K562 (cell line): ENCODE measurements around the gene TUBB4B. TPM values are rescaled to one million over a fixed set of nuclear protein-coding genes. Genes with fewer than 3 reads are reported as not detected.
A peak's percentile ranks its signal among the peaks of the same experiment; 100 is the strongest.

Experiments
- ARID2 ChIP-seq: fragments of 450-650 bp; IDR thresholded peaks from 2 replicates; pipeline ENCODE4 v1.6.1; 2017; ENCODE audit warnings: antibody characterized with exemption, mild to moderate bottlenecking
- BRF1 ChIP-seq: IDR thresholded peaks from 3 replicates; pipeline ENCODE4 v1.6.1; 2011; ENCODE audit warnings: borderline replicate concordance, mild to moderate bottlenecking; ENCODE audit not compliant: insufficient read length; ENCODE audit errors: extremely low read depth
- CHD1 ChIP-seq: fragments of 200-600 bp; sonication (generic); IDR thresholded peaks from one replicate; pipeline ENCODE4 v1.6.1; 2012; ENCODE audit warnings: mild to moderate bottlenecking, moderate library complexity, low read length, inconsistent platforms
- COPS2 ChIP-seq: fragments of 450-650 bp; conservative IDR thresholded peaks from 2 replicates; pipeline ENCODE4 v1.6.1; 2016; ENCODE audit warnings: mild to moderate bottlenecking, moderate library complexity
- CREBBP ChIP-seq: IDR thresholded peaks from one replicate; pipeline ENCODE4 v1.6.1; 2012; ENCODE audit warnings: low read depth, mild to moderate bottlenecking, control low read depth, inconsistent platforms, low read length
- CSDE1 ChIP-seq, 2 experiments: fragments of 450-650 bp; IDR thresholded peaks; 2 replicates each; pipeline ENCODE4 v1.6.1; 2016; ENCODE audit warnings: mild to moderate bottlenecking in 1 of 2
- GABPB1 ChIP-seq: sonication (generic); formaldehyde crosslinking; IDR thresholded peaks from 2 replicates; pipeline ENCODE4 v1.8.0; 2022; ENCODE audit warnings: mild to moderate bottlenecking, missing genetic modification reagents
- GTF2F1 ChIP-seq: IDR thresholded peaks from 2 replicates; pipeline ENCODE4 v1.6.1; 2011; ENCODE audit warnings: low read depth, low read length, improper control_type of control experiment
- NR2C1 ChIP-seq, 2 experiments: fragments of 450-650 bp; IDR thresholded peaks; 2 replicates each; pipeline ENCODE4 v1.6.1; 2017; ENCODE audit warnings: mild to moderate bottlenecking in 2 of 2, antibody characterized with exemption in 1 of 2, inconsistent platforms in 1 of 2, missing compliant biosample characterization in 1 of 2, missing genetic modification characterization in 1 of 2
- PML ChIP-seq: IDR thresholded peaks from 2 replicates; pipeline ENCODE4 v1.6.1; 2012; ENCODE audit warnings: low read length, inconsistent platforms
- RNF2 ChIP-seq: sonication (generic); IDR thresholded peaks from 2 replicates; pipeline ENCODE4 v1.6.1; 2016
- SLC30A9 ChIP-seq: fragments of 250-450 bp; sonication (Bioruptor Pico); IDR thresholded peaks from 2 replicates; pipeline ENCODE4 v1.8.0; 2022; ENCODE audit warnings: mild to moderate bottlenecking, moderate library complexity
- TFAM ChIP-seq: fragments of 250-450 bp; sonication (Bioruptor Pico); conservative IDR thresholded peaks from 2 replicates; pipeline ENCODE4 v1.5.0; 2021; ENCODE audit warnings: mild to moderate bottlenecking, moderate library complexity
- ZNF263 ChIP-seq: sonication (generic); formaldehyde crosslinking; IDR thresholded peaks from 2 replicates; pipeline ENCODE4 v1.8.0; 2022; ENCODE audit warnings: mild to moderate bottlenecking, missing genetic modification reagents, borderline replicate concordance
- ZNF707 ChIP-seq: fragments of 250-450 bp; sonication (Bioruptor Pico); conservative IDR thresholded peaks from 2 replicates; pipeline ENCODE4 v1.8.0; 2022; ENCODE audit warnings: inconsistent platforms, mild to moderate bottlenecking, moderate library complexity
- ZNF717 ChIP-seq: fragments of 250-450 bp; sonication (Bioruptor Pico); IDR thresholded peaks from 2 replicates; pipeline ENCODE4 v1.5.0; 2021
- polyA plus RNA-seq, 8 experiments: library from polyadenylated mRNA; depleted of rRNA in 4 of 8; stranded (reverse) in 5 of 8; unstranded in 3 of 8; fragments of >200 nt; fragmentation: Nextera tagmentation in 2 of 8; fragmentation: Illumina TruSeq in 1 of 8; extraction: Ambion mirVana in 2 of 8; extraction: Trizol in 1 of 8; gene quantifications; 2 replicates each; pipeline versions ENCODE4 v1.2.1 to v1.2.3, GENCODE V29; 2011 to 2014; ENCODE audit warnings: inconsistent platforms in 1 of 8, missing spikeins in 1 of 8
- total RNA-seq, 7 experiments: library from RNA; depleted of rRNA in 6 of 7; stranded (reverse); fragments of >200 nt in 6 of 7; fragmentation: Illumina TruSeq in 2 of 7; extraction: Trizol in 2 of 7; gene quantifications; 2 replicates each; pipeline versions ENCODE4 v1.2.1 to v1.2.3, GENCODE V29; 2011 to 2021; ENCODE audit warnings: low replicate concordance in 1 of 7
- TF ChIP-seq, protein P1 (sequence below): IDR thresholded peaks from 2 replicates; pipeline ENCODE4 v1.6.1; 2012; ENCODE audit warnings: low read depth, low read length, improper control_type of control experiment, borderline replicate concordance
- TF ChIP-seq, protein P2 (sequence below): fragments of 200-800 bp; sonication (Bioruptor generic); IDR thresholded peaks from 2 replicates; pipeline ENCODE4 v1.6.1; 2016; ENCODE audit warnings: missing genetic modification characterization, missing compliant biosample characterization
- TF ChIP-seq, protein P3 (sequence below): sonication (generic); formaldehyde crosslinking; IDR thresholded peaks from 2 replicates; pipeline ENCODE4 v1.9.0; 2022; ENCODE audit warnings: mild to moderate bottlenecking, missing genetic modification reagents
- TF ChIP-seq, protein P4 (sequence below): fragments of 450-650 bp; IDR thresholded peaks from 2 replicates; pipeline ENCODE4 v1.6.1; 2014; ENCODE audit warnings: low read depth, mild to moderate bottlenecking, moderate library complexity, borderline replicate concordance

The TUBB4B gene
- total and polyA plus RNA-seq, 9 of the 15 experiments (the other 6 are each of a cell fraction or from before 2014, with no cell fraction given) = 24.1 to 443 (median 268) TPM

DNA sequence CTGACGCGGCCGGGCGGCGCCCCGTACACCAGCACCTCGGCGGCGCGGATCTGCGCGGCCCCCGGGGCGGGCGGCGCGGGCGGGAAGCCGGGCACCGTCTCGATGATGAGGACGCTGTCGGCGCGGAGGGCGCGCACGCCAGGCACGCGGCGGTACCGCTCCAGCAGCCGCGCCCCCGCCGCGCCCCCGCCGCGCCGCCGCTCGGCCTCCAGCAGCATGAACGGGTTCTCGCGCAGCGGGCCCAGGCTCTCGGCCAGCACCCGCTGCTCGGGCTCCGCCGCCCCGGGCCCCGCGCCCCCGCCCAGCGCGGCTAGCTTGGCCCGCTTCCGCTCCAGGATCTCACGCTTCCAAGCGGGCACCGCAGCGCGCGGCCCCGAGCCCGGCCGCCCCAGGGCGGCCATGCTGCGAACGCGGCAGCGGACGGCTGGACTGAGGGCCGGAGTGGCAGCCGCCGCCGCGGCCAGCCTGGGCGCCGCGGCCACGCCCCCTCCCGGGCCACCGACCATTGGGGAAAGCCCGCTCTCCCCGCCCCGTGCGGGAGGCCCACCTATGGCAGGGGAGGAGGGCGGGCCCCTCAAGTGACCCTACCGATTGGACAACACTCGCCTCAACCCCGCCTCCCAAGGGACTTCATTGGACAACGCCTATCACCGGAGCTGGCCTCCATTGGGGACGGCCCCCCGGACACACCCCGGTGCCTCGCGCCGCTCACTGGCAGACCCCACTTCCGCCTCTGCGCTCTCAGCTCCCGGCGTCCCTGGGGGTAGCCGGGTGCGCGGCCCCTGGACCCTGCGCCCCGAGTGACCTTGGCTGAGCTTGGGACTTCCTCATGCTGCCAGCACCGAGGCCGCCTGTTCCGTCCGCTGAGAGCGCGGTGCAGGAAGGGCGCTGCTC, 40.5 kb upstream of the TUBB4B start, which contains the start of gene TPRN (continued):
- TF ChIP-seq CREBBP (no peak), ZNF707 (CRISPR knock-in tag) (no peak), ZNF717 (CRISPR knock-in tag) (no peak), PML (peak; percentile 45; the same call in 1 of the 2 replicates), RNF2 (peak; percentile 62; the same call in 1 of the 2 replicates), TFAM (no peak), CSDE1 (IDR thresholded peaks at IDR 0.05) (no peak), ARID2 (no peak), CHD1 (no peak), GTF2F1 (peak; percentile 51; the same call in 1 of the 2 replicates), ZNF263 (CRISPR knock-in tag) (no peak), SLC30A9 (no peak), BRF1 (no peak), GABPB1 (CRISPR knock-in tag) (peak; percentile 84), COPS2 (no peak), NR2C1 (IDR thresholded peaks at IDR 0.05) (no peak), NR2C1 (tag; IDR thresholded peaks at IDR 0.05) (no peak)
- TF ChIP-seq, protein P1, sequence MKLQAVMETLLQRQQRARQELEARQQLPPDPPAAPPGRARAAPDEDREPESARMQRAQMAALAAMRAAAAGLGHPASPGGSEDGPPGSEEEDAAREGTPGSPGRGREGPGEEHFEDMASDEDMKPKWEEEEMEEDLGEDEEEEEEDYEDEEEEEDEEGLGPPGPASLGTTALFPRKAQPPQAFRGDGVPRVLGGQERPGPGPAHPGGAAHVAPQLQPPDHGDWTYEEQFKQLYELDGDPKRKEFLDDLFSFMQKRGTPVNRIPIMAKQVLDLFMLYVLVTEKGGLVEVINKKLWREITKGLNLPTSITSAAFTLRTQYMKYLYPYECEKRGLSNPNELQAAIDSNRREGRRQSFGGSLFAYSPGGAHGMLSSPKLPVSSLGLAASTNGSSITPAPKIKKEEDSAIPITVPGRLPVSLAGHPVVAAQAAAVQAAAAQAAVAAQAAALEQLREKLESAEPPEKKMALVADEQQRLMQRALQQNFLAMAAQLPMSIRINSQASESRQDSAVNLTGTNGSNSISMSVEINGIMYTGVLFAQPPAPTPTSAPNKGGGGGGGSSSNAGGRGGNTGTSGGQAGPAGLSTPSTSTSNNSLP = no peak
- TF ChIP-seq, protein P2, sequence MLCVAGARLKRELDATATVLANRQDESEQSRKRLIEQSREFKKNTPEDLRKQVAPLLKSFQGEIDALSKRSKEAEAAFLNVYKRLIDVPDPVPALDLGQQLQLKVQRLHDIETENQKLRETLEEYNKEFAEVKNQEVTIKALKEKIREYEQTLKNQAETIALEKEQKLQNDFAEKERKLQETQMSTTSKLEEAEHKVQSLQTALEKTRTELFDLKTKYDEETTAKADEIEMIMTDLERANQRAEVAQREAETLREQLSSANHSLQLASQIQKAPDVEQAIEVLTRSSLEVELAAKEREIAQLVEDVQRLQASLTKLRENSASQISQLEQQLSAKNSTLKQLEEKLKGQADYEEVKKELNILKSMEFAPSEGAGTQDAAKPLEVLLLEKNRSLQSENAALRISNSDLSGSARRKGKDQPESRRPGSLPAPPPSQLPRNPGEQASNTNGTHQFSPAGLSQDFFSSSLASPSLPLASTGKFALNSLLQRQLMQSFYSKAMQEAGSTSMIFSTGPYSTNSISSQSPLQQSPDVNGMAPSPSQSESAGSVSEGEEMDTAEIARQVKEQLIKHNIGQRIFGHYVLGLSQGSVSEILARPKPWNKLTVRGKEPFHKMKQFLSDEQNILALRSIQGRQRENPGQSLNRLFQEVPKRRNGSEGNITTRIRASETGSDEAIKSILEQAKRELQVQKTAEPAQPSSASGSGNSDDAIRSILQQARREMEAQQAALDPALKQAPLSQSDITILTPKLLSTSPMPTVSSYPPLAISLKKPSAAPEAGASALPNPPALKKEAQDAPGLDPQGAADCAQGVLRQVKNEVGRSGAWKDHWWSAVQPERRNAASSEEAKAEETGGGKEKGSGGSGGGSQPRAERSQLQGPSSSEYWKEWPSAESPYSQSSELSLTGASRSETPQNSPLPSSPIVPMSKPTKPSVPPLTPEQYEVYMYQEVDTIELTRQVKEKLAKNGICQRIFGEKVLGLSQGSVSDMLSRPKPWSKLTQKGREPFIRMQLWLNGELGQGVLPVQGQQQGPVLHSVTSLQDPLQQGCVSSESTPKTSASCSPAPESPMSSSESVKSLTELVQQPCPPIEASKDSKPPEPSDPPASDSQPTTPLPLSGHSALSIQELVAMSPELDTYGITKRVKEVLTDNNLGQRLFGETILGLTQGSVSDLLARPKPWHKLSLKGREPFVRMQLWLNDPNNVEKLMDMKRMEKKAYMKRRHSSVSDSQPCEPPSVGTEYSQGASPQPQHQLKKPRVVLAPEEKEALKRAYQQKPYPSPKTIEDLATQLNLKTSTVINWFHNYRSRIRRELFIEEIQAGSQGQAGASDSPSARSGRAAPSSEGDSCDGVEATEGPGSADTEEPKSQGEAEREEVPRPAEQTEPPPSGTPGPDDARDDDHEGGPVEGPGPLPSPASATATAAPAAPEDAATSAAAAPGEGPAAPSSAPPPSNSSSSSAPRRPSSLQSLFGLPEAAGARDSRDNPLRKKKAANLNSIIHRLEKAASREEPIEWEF (CRISPR knock-in tag) = no peak
- TF ChIP-seq, protein P3, sequence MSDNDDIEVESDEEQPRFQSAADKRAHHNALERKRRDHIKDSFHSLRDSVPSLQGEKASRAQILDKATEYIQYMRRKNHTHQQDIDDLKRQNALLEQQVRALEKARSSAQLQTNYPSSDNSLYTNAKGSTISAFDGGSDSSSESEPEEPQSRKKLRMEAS (CRISPR knock-in tag) = peak; percentile 53; the same call in 1 of the 2 replicates
- TF ChIP-seq, protein P4, sequence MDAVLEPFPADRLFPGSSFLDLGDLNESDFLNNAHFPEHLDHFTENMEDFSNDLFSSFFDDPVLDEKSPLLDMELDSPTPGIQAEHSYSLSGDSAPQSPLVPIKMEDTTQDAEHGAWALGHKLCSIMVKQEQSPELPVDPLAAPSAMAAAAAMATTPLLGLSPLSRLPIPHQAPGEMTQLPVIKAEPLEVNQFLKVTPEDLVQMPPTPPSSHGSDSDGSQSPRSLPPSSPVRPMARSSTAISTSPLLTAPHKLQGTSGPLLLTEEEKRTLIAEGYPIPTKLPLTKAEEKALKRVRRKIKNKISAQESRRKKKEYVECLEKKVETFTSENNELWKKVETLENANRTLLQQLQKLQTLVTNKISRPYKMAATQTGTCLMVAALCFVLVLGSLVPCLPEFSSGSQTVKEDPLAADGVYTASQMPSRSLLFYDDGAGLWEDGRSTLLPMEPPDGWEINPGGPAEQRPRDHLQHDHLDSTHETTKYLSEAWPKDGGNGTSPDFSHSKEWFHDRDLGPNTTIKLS = no peak
